Measurements from ENCODE around the gene SLC38A7. TPM values are rescaled to one million over a fixed set of nuclear protein-coding genes. Genes with fewer than 3 reads are reported as not detected.

The SLC38A7 gene
- polyA plus RNA-seq, 3 donors = 5.1 to 23.4 (median 7.4) TPM

DNA sequence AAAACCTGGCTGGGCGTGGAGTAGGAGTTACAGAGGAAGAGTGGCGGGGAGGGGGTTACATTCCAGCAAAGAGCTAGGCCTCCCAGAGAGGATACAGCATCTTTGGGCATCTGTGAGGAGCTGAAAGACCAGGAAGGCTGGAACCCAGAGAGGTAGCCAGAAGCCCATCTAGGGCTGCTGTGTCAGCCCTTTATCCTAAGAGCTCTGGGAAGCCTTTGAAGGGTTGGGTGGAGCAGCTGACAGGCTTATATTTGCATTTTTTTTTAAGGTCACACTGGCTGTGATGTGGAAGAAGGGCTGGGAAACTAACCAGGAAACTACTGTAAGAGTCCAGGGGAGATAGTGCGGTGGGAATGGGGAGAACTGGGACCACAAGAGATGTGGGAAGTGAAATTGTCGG is 48.1 kb downstream of the SLC38A7 start:
- Mint-ChIP-seq H3K9me3 (peaks cover 0 to 2% (median 0%) of the 10 kb centered on the region in 7 donors), H3K4me1 (peaks cover 6% of the 10 kb centered on the region), H3K27me3 (ENCODE audit: low read depth in 3 of 3) (peaks cover 0 to 6% (median 2%) of the 10 kb centered on the region in 3 donors), H3K4me3 (no peak overlapping the region), H3K36me3 (no peaks in the 10 kb centered on the region), H3K27ac (no peak overlapping the region)
- Histone ChIP-seq H3K27ac (ENCODE audit: low read depth in 1 of 2, low read length in 2 of 2) (no peak overlapping the region), H3K27me3 (ENCODE audit: control insufficient read depth in 2 of 2, insufficient read depth in 2 of 2, low read length in 2 of 2) (no peaks in the 10 kb centered on the region), H3K4me3 (replicated peaks in 1 of 3; ENCODE audit: low read depth in 2 of 3, low read length in 3 of 3) (no peak overlapping the region), H3K36me3 (replicated peaks in 1 of 2; ENCODE audit: control insufficient read depth in 1 of 2, insufficient read depth in 2 of 2, low read length in 2 of 2) (no peaks in the 10 kb centered on the region), H4K20me1 (ENCODE audit: insufficient read depth, low read length) (no peaks in the 10 kb centered on the region), H3K4me1 (ENCODE audit: control insufficient read depth in 1 of 2, insufficient read depth in 2 of 2, low read length in 2 of 2) (no peaks in the 10 kb centered on the region), H3K4me2 (replicated peaks; ENCODE audit: extremely low read depth, low read length, poor library complexity, severe bottlenecking) (no peak overlapping the region), H3K79me2 (ENCODE audit: insufficient read depth, low read length) (no peaks in the 10 kb centered on the region), H3K9me3 (replicated peaks in 1 of 2; ENCODE audit: control insufficient read depth in 1 of 2, insufficient read depth in 1 of 2, low read length in 2 of 2) (no peaks in the 10 kb centered on the region), H3K9ac (ENCODE audit: insufficient read depth, low read length, poor library complexity, severe bottlenecking) (no peak overlapping the region), H2AFZ (ENCODE audit: insufficient read depth, low read depth, low read length, poor library complexity, severe bottlenecking) (no peak overlapping the region)
- no peak for TF ChIP-seq CTCF (IDR thresholded peaks at IDR 0.05)
- intact Hi-C loops (cut with micrococcal nuclease) = no loop called here
- DNase-seq = no peak
- 43% methylated on average over 1 of the region's 4 CpGs for WGBS (ENCODE audit: insufficient coverage)

- no peak for DNase-seq
- no peaks in the 10 kb centered on the region for H3K36me3 ChIP-seq (replicated peaks in 1 of 2; ENCODE audit: control insufficient read depth in 1 of 2, insufficient read depth in 2 of 2, low read length in 2 of 2)
- no peaks in the 10 kb centered on the region for H4K20me1 ChIP-seq (ENCODE audit: insufficient read depth, low read length)
- 95% methylated on average over 4 of the region's 4 CpGs for WGBS (ENCODE audit: insufficient coverage)
- H3K4me3 ChIP-seq (replicated peaks in 1 of 3; ENCODE audit: low read depth in 2 of 3, low read length in 3 of 3) = no peak overlapping the region
- no peaks in the 10 kb centered on the region for H3K79me2 ChIP-seq (ENCODE audit: insufficient read depth, low read length)
- Mint-ChIP-seq H3K9me3 (peaks cover 0 to 2% (median 0%) of the 10 kb centered on the region in 7 donors), H3K4me3 (no peak overlapping the region), H3K4me1 (peaks cover 9% of the 10 kb centered on the region), H3K36me3 (no peaks in the 10 kb centered on the region), H3K27ac (no peak overlapping the region), H3K27me3 (ENCODE audit: low read depth in 3 of 3) (peaks cover 0 to 5% (median 2%) of the 10 kb centered on the region in 3 donors)
- H3K27ac ChIP-seq (ENCODE audit: low read depth in 1 of 2, low read length in 2 of 2) = no peak overlapping the region
- TF ChIP-seq CTCF (IDR thresholded peaks at IDR 0.05) = no peak
- H3K4me2 ChIP-seq (replicated peaks; ENCODE audit: extremely low read depth, low read length, poor library complexity, severe bottlenecking) = no peak overlapping the region
- H3K27me3 ChIP-seq (ENCODE audit: control insufficient read depth in 2 of 2, insufficient read depth in 2 of 2, low read length in 2 of 2) = no peaks in the 10 kb centered on the region
- H2AFZ ChIP-seq (ENCODE audit: insufficient read depth, low read depth, low read length, poor library complexity, severe bottlenecking) = peak overlapping the region; percentile 21
- peaks cover 3 to 5% of the 10 kb centered on the region in 2 donors for H3K4me1 ChIP-seq (ENCODE audit: control insufficient read depth in 1 of 2, insufficient read depth in 2 of 2, low read length in 2 of 2)
- H3K9ac ChIP-seq (ENCODE audit: insufficient read depth, low read length, poor library complexity, severe bottlenecking) = no peak overlapping the region
- intact Hi-C loops (cut with micrococcal nuclease) = no loop called here
- no peaks in the 10 kb centered on the region for H3K9me3 ChIP-seq (replicated peaks in 1 of 2; ENCODE audit: control insufficient read depth in 1 of 2, insufficient read depth in 1 of 2, low read length in 2 of 2)
Observed at GRCh38 chr16:58635502-58635901, 49.1 kb downstream of the SLC38A7 start.

Data from CD14-positive monocyte (primary cell).